ENCODE data around the gene IGFALS.

IGFALS gene

GRCh38 chr16:1788095-1788707 is 5.3 kb downstream of the IGFALS start:
- DNase-seq = no peak

- no peak for DNase-seq
Measured at GRCh38 chr16:1787322-1788094, 6.0 kb downstream of the IGFALS start.

GRCh38 chr16:1787056-1787321 is 6.5 kb downstream of the IGFALS start:
- DNase-seq = no peak

- no peak for DNase-seq
Measured at GRCh38 chr16:1786242-1787055, 7.1 kb downstream of the IGFALS start.

GRCh38 chr16:1785846-1786170 is 7.7 kb downstream of the IGFALS start:
- no peak for DNase-seq

- DNase-seq = no peak
Measured at GRCh38 chr16:1784977-1785845, 8.3 kb downstream of the IGFALS start.

- DNase-seq = peak; percentile 99
Measured at GRCh38 chr16:1782408-1783264, 10.9 kb downstream of the IGFALS start, which contains the start of the genes NUBP2 and SPSB3. TSS of gene NUBP2 (plus strand) at chr16:1782960. CDS start at chr16:1783021, 61 bp downstream. TSS of gene SPSB3 (minus strand) at chr16:1782571. CDS start at chr16:1781483, 1,088 bp downstream.

GRCh38 chr16:1781758-1782407 is 11.6 kb downstream of the IGFALS start:
- DNase-seq = peak; percentile 30

GRCh38 chr16:1781254-1781653 is 12.3 kb downstream of the IGFALS start:
- no peak for DNase-seq

- DNase-seq = no peak
Measured at GRCh38 chr16:1780677-1781072, 12.8 kb downstream of the IGFALS start.

GRCh38 chr16:1779741-1780676 is 13.5 kb downstream of the IGFALS start:
- no peak for DNase-seq

- DNase-seq = no peak
Measured at GRCh38 chr16:1779234-1779701, 14.2 kb downstream of the IGFALS start.

GRCh38 chr16:1778200-1779179 is 15.0 kb downstream of the IGFALS start:
- DNase-seq = no peak

- DNase-seq = no peak
Measured at GRCh38 chr16:1777375-1778199, 15.9 kb downstream of the IGFALS start.

- DNase-seq = no peak
Measured at GRCh38 chr16:1776991-1777374, 16.5 kb downstream of the IGFALS start.

GRCh38 chr16:1776672-1776955 is 16.9 kb downstream of the IGFALS start:
- DNase-seq = no peak

GRCh38 chr16:1775846-1776671 is 17.4 kb downstream of the IGFALS start:
- DNase-seq = no peak
